GM12865 (cell line): ENCODE data around the gene PAWR.
"Not testable (repeated sequence)": the region's sequence is repeated elsewhere in the genome, so short reads cannot be mapped to it uniquely, and the experiment has no call there.

Source experiments
- DNase-seq: peaks from one replicate; pipeline ENCODE4 v3.0.0; 2010; ENCODE audit warnings: low read depth
- H3K4me3 ChIP-seq: 2 replicates; pipeline ENCODE4 v1.5.1; 2011; ENCODE audit warnings: mild to moderate bottlenecking, low read depth, low read length, control low read depth
- CTCF ChIP-seq: IDR thresholded peaks from 2 replicates; pipeline ENCODE4 v1.5.1; 2011; ENCODE audit warnings: low read length, control low read depth, low read depth, inconsistent platforms; ENCODE audit not compliant: insufficient read depth; ENCODE audit errors: missing control alignments

PAWR gene

GRCh38 chr12:79657136-79657535 is 33.6 kb downstream of the PAWR start:
- no peak for DNase-seq
- no peak for TF ChIP-seq CTCF
- H3K4me3 ChIP-seq, result no peak overlapping the region

- no peak overlapping the region for H3K4me3 ChIP-seq
- no peak for DNase-seq
- TF ChIP-seq CTCF, result no peak
Observed at GRCh38 chr12:79655036-79655435, 35.7 kb downstream of the PAWR start.

GRCh38 chr12:79652521-79652920 is 38.2 kb downstream of the PAWR start:
- DNase-seq, result no peak
- TF ChIP-seq CTCF, result no peak
- H3K4me3 ChIP-seq, result no peak overlapping the region

- no peak for TF ChIP-seq CTCF
- no peak overlapping the region for H3K4me3 ChIP-seq
- no peak for DNase-seq
Observed at GRCh38 chr12:79650440-79650839, 40.3 kb downstream of the PAWR start.

GRCh38 chr12:79648881-79649280 is 41.9 kb downstream of the PAWR start:
- DNase-seq, result no peak
- no peak overlapping the region for H3K4me3 ChIP-seq

GRCh38 chr12:79646843-79647242 is 43.9 kb downstream of the PAWR start:
- DNase-seq, H3K4me3 ChIP-seq: not testable (repeated sequence)

More at GRCh38 chr12:79648881-79649280, 41.9 kb downstream of the PAWR start:
- TF ChIP-seq CTCF, result no peak

- DNase-seq, result no peak
- no peak for TF ChIP-seq CTCF
- no peak overlapping the region for H3K4me3 ChIP-seq
Observed at GRCh38 chr12:79645235-79645630, 45.5 kb downstream of the PAWR start.
